OCI-LY3 (cell line): ENCODE results near the gene DOCK1.

Source experiments
- CTCF ChIP-seq: fragments of 200-600, 300-600 bp; sonication (generic); IDR thresholded peaks from 2 replicates; pipeline ENCODE4 v1.5.1; 2014; ENCODE audit warnings: antibody characterized with exemption, low read length, low read depth
- EZH2phosphoT487 ChIP-seq: fragments of 200-600 bp; shearing (Covaris generic); IDR thresholded peaks from 2 replicates; pipeline ENCODE4 v1.6.1; 2018; ENCODE audit warnings: antibody characterized with exemption, mixed run types, low read depth

- TF ChIP-seq CTCF, result no peak
- TF ChIP-seq EZH2phosphoT487, result no peak
Observed at GRCh38 chr10:127125331-127125730, 220.1 kb downstream of the DOCK1 start.
